ENCODE results near the gene KMO. TPM values are rescaled to one million over a fixed set of nuclear protein-coding genes. Genes with fewer than 3 reads are reported as not detected.

The KMO gene
- total RNA-seq, 6 experiments from 2014 or later = 25.4 to 57.3 (median 28.3) TPM

DNA sequence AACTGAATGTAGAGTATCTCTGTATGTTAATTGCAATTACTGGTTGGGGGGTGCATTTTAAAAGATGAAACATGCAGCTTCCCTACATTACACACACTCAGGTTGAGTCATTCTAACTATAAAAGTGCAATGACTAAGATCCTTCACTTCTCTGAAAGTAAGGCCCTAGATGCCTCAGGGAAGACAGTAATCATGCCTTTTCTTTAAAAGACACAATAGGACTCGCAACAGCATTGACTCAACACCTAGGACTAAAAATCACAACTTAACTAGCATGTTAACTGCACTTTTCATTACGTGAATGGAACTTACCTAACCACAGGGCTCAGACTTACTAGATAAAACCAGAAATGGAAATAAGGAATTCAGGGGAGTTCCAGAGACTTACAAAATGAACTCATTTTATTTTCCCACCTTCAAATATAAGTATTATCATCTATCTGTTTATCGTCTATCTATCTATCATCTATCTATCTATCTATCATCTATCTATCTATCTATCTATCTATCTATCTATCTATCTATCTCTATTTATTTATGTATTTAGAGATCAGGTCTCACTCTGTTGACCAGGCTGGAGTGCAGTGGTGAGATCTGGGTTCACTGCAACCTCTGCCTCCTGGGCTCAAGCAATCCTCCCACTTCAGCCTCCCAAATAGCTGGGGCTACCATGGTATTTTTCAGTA, 60.2 kb downstream of the KMO start:
- Histone ChIP-seq H3K4me3 (no peak overlapping the region), H3K9me3 (no peaks in the 10 kb centered on the region), H3K27ac (no peak overlapping the region), H3K27me3 (no peaks in the 10 kb centered on the region), H3K36me3 (peaks cover 0 to 16% (median 8%) of the 10 kb centered on the region in 4 donors), H3K4me1 (no peaks in the 10 kb centered on the region)
- no peak for ATAC-seq
- TF ChIP-seq, protein P1, sequence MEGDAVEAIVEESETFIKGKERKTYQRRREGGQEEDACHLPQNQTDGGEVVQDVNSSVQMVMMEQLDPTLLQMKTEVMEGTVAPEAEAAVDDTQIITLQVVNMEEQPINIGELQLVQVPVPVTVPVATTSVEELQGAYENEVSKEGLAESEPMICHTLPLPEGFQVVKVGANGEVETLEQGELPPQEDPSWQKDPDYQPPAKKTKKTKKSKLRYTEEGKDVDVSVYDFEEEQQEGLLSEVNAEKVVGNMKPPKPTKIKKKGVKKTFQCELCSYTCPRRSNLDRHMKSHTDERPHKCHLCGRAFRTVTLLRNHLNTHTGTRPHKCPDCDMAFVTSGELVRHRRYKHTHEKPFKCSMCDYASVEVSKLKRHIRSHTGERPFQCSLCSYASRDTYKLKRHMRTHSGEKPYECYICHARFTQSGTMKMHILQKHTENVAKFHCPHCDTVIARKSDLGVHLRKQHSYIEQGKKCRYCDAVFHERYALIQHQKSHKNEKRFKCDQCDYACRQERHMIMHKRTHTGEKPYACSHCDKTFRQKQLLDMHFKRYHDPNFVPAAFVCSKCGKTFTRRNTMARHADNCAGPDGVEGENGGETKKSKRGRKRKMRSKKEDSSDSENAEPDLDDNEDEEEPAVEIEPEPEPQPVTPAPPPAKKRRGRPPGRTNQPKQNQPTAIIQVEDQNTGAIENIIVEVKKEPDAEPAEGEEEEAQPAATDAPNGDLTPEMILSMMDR (IDR thresholded peaks at IDR 0.05) = no peak
- no peak for TF ChIP-seq POLR2A (IDR thresholded peaks at IDR 0.05)
- intact Hi-C loops (cut with DNase I) = no loop called here
- WGBS (ENCODE audit: insufficient coverage, low coverage, low lambda C conversion rate, missing lambda C conversion rate) = 77% methylated on average over 3 of the region's 3 CpGs
- no peak for DNase-seq

DNA sequence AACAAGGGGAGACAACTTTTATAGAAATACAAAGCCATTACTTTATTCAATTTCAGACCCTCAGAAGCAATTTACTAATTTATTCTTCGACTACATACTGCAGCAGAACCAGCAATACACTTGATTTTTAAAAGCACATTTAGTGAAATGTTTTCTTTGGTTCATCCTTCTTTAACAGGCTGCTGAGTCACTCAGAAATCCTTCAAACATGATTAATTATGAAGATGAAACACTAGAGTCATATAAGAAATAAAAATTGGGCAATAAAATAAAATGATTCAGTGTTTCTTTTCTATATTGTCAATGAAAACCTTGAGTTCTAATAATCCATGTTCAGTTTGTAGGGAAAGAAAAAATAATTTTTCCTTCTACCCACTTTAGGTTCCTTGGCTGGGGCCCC, 61.0 kb downstream of the KMO start:
- Histone ChIP-seq H3K4me1 (no peaks in the 10 kb centered on the region), H3K36me3 (peaks cover 0 to 16% (median 8%) of the 10 kb centered on the region in 4 donors), H3K27me3 (no peaks in the 10 kb centered on the region), H3K4me3 (no peak overlapping the region), H3K9me3 (no peaks in the 10 kb centered on the region), H3K27ac (no peak overlapping the region)
- ATAC-seq (no peak), DNase-seq (no peak)
- intact Hi-C loops (cut with DNase I) = no loop called here
- TF ChIP-seq POLR2A (IDR thresholded peaks at IDR 0.05) = no peak
- TF ChIP-seq, protein P1 (IDR thresholded peaks at IDR 0.05) = no peak
- 79% methylated on average over 1 of the region's 1 CpG for WGBS (ENCODE audit: insufficient coverage, low coverage, low lambda C conversion rate, missing lambda C conversion rate)

DNA sequence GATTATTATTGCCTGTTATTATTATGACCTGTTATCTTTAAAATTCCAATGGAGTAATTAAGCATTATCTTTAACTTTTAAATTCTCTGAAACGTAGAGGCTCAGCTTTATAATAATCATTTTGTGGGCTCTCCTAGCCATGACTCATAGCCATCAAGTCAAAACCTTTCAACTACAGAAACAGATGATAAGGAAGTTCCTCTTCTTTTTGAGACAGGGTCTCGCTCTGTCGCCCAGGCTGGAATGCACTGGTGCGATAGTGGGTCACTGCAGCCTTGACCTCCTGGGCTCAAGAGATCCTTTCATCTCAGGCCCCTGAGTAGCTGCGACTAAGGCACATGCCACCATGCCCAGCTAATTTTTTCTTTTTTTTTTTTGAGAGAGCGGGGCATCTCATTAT, 64.5 kb downstream of the KMO start:
- ATAC-seq (no peak), DNase-seq (no peak)
- WGBS (ENCODE audit: insufficient coverage, low coverage, low lambda C conversion rate, missing lambda C conversion rate) = 84% methylated on average over 5 of the region's 6 CpGs
- Histone ChIP-seq H3K9me3 (no peaks in the 10 kb centered on the region), H3K4me3 (no peak overlapping the region), H3K36me3 (peaks cover 0 to 16% (median 5%) of the 10 kb centered on the region in 4 donors), H3K27me3 (no peaks in the 10 kb centered on the region), H3K4me1 (no peaks in the 10 kb centered on the region), H3K27ac (no peak overlapping the region)
- TF ChIP-seq POLR2A (IDR thresholded peaks at IDR 0.05) = no peak
- TF ChIP-seq, protein P1 (IDR thresholded peaks at IDR 0.05) = no peak
- intact Hi-C loops (cut with DNase I) = no loop called here

DNA sequence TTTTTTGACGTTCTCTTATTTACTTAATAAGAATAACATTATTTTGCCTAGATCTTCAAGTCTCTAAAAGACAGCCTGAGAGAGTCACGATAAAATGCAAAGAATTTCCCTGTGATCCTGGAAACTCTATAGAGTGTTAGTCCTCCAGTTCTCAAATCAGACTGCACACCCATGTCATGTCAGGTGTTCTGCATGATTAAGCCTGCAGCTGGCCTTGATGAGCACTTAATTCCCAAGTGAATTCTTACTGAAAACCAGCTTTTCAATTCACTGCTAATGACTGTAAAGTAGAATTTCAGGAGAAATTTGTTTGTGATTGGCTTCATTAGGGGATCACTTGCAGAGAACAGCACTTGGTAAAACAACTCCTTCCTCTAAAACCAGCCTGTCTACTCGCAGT, 66.1 kb downstream of the KMO start:
- no peak for DNase-seq

More for the DNA sequence above, 66.1 kb downstream of the KMO start:
- ATAC-seq = no peak
- TF ChIP-seq, protein P1 (IDR thresholded peaks at IDR 0.05) = no peak
- TF ChIP-seq POLR2A (IDR thresholded peaks at IDR 0.05) = no peak
- intact Hi-C loops (cut with DNase I) = no loop called here
- no peaks in the 10 kb centered on the region for H3K27me3 ChIP-seq
- H3K4me1 ChIP-seq = no peaks in the 10 kb centered on the region
- 91% methylated on average over 3 of the region's 3 CpGs for WGBS (ENCODE audit: insufficient coverage, low coverage, low lambda C conversion rate, missing lambda C conversion rate)
- no peak overlapping the region for H3K4me3 ChIP-seq
- H3K27ac ChIP-seq = no peak overlapping the region
- peaks cover 0 to 9% (median 3%) of the 10 kb centered on the region in 4 donors for H3K36me3 ChIP-seq
- no peaks in the 10 kb centered on the region for H3K9me3 ChIP-seq
